ENCODE data around the gene POMGNT2.

- TF ChIP-seq, protein P1, sequence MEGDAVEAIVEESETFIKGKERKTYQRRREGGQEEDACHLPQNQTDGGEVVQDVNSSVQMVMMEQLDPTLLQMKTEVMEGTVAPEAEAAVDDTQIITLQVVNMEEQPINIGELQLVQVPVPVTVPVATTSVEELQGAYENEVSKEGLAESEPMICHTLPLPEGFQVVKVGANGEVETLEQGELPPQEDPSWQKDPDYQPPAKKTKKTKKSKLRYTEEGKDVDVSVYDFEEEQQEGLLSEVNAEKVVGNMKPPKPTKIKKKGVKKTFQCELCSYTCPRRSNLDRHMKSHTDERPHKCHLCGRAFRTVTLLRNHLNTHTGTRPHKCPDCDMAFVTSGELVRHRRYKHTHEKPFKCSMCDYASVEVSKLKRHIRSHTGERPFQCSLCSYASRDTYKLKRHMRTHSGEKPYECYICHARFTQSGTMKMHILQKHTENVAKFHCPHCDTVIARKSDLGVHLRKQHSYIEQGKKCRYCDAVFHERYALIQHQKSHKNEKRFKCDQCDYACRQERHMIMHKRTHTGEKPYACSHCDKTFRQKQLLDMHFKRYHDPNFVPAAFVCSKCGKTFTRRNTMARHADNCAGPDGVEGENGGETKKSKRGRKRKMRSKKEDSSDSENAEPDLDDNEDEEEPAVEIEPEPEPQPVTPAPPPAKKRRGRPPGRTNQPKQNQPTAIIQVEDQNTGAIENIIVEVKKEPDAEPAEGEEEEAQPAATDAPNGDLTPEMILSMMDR (IDR thresholded peaks at IDR 0.05): no peak
- TF ChIP-seq POLR2A (IDR thresholded peaks at IDR 0.05): no peak
These were observed 62.7 kb downstream of the POMGNT2 start for GRCh38 chr3:43043071-43043766.

Measured in testis (tissue), 2 donors.